Activated CD4-positive, CD25-positive, alpha-beta regulatory T cell treated with anti-CD3 and anti-CD28 coated beads, Interleukin-2, amount 50 U/mL, for 16 hours (primary cell): ENCODE measurements around the gene BABAM2.

ENCODE experiments used
- DNase-seq: peaks from one replicate; pipeline ENCODE4 v3.0.0-alpha.2; 2020; ENCODE audit warnings: low read depth, low spot score

The BABAM2 gene

DNA sequence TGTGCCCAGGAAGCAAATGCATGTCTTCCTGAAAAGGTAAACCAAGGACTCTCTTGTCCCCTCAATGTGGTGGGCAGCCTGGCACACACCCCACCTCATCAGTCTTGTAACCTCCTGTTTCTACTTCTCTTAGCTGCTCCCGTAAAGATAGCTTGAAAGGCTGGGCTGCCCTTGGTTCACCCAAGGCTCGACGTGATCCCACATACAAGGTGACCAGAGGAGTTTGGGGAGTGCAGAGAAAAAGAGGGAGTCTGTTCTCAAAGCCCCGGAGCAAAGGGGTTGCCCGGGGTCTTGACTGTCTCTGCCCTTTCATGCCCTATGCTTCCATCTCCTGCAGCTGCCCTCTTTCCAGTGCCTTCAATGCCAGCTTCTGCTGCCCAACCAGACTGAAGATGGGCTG is 483.8 kb downstream of the BABAM2 start:
- DNase-seq, result no peak

DNA sequence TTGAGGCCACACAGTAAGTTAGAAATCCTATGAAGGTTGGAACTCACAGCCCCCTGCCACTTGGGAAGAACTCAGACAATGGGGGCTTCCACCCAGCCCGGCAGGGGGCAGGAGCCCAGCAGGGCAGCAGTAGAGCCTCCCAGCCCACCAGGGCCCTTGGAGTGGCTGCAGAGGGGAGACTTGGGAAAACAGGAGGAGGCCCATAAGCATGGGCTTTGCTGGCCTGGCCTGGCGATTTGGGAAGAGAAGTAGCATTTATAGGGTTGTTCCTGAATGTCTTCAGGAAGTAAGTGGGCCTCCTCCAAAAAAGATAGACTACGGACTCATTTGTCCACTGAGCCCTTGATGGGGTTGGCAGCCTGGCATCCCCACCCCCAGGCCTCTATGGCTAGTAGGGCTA is 484.7 kb downstream of the BABAM2 start:
- DNase-seq, result no peak

DNA sequence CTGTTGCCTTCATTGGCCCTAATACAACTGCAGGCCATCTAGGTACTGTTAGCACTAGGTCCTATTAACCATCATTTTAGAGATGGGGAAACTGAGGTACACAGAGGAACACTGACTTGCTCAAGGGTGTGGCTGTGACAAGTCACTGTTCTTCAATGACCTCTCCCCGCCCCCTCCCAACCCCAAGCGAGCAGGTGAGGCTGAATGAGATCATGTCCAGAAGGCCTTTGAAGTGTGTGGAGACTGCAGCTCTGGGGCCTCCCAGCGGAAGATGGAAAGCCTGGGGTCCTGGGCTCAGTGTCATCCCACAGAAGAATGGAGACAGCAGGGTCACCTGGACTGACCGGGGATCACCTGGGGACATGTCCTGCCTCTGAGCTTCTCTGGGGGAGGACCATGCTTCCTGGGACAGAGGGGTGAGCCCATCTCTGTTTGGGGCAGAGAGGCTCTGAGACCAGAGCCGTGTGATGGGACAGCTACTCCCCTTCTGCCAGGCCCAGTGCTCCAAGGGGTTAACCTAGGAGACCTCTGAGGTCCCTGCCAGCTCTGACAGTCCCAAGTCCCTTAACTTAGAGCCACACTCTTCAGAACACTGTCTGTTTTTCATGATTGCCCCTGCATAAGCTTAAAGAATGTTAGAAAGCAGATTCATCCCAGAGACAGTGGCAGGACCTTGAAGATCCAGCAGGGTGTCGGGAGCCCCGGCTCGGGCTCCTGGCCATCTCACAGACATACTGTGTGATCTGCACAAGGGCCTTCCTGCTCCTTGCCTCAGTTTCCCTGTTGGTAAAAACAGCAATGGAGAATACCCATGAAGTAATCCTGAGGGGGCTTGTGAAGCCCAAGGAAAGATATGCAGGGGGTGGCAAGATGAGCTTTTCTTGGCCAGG is 485.5 kb downstream of the BABAM2 start:
- no peak for DNase-seq

DNA sequence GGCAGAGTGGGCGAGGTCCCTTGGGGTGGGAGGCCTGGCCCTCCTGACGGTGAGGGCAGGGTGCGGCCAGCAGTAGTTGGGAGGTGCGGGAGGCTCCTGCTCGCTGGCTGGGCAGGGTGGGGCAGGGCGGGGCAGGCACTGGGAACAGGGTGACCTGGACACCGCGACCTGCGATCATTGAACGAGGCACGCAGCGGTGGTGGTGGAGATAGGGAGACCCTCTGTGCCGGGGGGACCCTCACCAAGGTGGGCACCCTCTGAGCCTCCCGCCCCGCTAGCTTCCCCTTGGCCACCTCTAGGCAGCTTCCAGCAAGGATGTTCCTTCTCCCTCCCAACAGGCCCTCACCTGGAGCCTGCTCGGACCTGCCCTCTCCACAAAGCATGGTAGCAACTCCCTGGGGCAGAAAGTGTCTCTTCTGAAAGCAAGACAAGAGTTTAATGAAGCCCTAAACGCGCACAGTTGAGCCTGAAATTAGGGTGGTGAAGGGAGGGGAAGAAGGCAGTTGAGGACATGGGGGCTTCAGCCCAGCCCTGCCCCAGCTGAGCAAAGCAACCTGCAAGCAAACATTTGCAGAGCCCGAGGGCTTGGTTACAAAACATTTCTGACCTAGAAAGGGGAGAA is 486.8 kb downstream of the BABAM2 start:
- DNase-seq, result no peak

DNA sequence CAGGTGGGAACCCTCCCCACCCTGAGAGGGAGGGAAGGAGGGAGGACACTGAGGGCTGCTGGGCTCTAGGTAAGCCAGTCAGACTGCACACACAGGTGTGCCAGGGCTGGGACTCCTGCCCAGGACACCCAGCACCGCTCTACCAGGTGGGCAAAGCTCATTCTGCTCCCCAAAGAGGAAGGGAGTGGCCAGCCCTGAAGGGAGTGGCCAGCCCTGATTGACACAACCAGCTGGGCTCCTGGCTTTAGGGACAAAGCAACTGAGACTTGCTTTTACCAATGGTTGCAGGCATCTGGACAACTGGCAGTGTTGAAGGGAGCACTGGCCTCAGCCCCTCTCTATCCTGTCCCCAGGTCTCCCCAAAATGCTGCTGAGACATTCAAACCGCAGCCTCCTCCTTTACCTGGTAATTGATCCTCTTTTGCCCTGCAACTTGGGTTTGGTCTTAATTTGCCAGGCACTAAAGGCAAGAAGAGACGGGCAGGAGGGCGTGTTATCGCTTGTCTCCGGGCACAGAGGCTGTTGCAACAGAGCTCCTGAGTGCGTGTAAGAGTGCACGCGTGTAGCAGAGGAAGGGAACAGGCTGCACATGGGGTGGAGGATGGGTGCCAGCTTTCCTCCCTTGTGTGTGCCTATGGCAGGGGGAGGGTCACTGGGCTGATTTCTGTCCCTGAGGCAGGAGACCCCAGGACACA is 487.6 kb downstream of the BABAM2 start:
- DNase-seq, result no peak

- DNase-seq, result no peak
Observed at GRCh38 chr2:28378679-28379584, 488.4 kb downstream of the BABAM2 start.

DNA sequence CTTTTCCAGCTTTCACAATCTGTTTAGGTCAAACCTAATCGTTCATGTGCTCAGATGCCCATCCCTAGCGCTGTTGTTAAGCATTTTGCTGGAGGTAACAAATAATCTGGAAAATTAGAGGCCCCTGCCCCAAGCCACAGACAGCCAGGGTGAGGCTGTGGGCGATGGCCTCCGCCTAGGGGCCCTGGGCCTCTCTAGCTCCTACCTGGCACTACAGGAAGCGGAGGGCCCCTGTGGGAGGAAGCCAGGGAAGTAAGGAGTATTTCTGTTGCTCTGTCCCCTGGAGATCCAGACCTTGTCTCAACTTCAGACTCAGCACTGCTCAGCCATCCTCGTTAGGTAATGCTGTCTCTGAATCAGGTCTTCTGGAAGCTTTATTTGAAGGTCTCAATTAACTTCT is 489.7 kb downstream of the BABAM2 start:
- DNase-seq, result no peak

DNA sequence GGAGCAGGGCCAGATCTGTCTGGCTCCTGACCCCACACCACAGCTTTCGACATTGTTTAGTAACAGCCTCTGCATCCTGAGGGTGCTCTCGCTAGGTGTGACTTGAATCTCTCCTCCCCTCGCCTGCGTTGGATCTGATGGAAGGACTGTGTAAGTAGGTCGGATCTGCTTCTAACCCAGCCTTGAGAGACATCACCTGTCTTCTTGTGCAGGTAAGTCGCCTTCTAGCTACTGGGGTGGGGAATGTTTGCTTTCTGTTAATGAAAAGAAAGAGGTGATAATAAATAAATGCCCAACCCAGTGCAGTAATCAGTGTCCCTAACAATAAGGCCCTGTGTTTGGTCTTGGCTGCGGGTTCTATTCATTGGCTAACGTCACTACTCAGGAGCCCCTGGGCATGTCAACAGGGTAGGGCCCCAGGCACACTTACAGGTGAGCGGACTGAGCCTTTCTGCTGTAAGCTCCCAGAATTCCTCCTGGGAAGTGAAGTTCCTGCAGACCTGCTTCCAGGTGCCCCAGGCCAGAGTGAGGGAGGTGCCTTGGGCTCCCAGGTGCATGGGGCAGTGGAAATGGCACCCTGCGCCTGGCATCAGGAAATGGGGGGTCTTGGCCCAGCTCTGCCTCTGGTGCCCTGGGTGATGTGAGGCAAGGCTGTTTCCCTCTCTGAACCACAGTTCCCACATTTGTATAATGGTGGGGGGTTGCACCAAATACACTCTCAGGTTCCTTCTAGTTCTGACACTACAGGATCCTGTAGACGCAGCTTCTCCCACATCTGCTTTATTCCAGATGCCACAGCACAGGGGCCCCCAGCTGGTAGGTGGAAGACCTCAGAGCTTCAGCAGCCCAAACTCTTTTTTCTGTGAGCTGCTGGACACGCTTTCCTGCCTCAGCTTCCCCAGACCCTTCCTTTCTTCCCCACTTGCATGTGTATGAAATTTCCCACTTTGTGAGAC is 491.0 kb downstream of the BABAM2 start:
- DNase-seq, result no peak

DNA sequence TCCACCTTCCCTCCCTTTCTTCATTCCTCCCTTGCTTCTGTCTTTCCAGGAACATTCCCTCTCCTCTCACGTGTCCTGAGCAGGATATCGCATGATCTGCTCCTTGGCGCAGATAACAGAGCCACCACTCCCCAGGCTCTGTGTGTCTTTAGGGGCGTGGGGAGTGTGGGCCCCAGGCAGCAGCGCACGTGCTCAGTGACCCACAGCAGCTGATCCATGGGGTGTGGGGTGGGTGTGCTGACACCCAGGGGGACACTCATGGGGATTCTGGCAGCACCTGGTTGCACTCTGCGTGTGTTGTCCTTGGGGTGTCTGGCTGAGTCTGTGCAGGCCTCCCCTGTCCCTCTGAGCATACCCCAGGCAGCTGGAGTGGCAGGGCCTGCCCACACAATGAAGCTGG is 492.2 kb downstream of the BABAM2 start:
- no peak for DNase-seq

GRCh38 chr2:28387082-28387960 is 496.8 kb downstream of the BABAM2 start:
- no peak for DNase-seq
